Panc1 (cell line): ENCODE measurements around the gene RIOK3. TPM values are rescaled to one million over a fixed set of nuclear protein-coding genes. Genes with fewer than 3 reads are reported as not detected.

Experiments
- ATAC-seq: fragments of 200-7000 bp; cut with Tn5 transposase; 2 replicates; pipeline ENCODE4 v1.9.1; 2020; ENCODE audit warnings: mild to moderate bottlenecking, moderate library complexity
- BruUV-seq: library from RNA; stranded (reverse); fragments of 400-500 nt; replicated peaks from 2 replicates; lab custom pipeline; 2021; lab: Mats Ljungman, UMichigan
- CTCF ChIA-PET: fragments of 300-600 bp; sonication (Branson Sonifier 250); formaldehyde crosslinking; loops from one replicate; lab custom pipeline; 2022; ENCODE audit warnings: antibody characterized with exemption; lab: Charles Lee
- POLR2A ChIA-PET: fragments of 300-600 bp; sonication (Branson Sonifier 250); formaldehyde crosslinking; loops from one replicate; lab custom pipeline; 2022; ENCODE audit warnings: antibody characterized with exemption; lab: Charles Lee
- DNase-seq: peaks from one replicate; pipeline ENCODE4 v3.0.0-alpha.2; 2010; ENCODE audit warnings: low read depth, low spot score
- H3K27ac ChIP-seq: 2 replicates; pipeline ENCODE4 v1.5.1; 2011; ENCODE audit warnings: mild to moderate bottlenecking, low read length, inconsistent platforms
- H3K27me3 ChIP-seq: fragments of 200-500 bp; sonication (Bioruptor generic); 2 replicates; pipeline ENCODE4 v1.6.0; 2014; ENCODE audit warnings: low read length, inconsistent platforms; ENCODE audit not compliant: control insufficient read depth, insufficient read depth
- H3K36me3 ChIP-seq: fragments of 200-500 bp; sonication (Bioruptor generic); 2 replicates; pipeline ENCODE4 v1.5.1; 2014; ENCODE audit warnings: inconsistent platforms, mild to moderate bottlenecking, low read length, moderate library complexity; ENCODE audit not compliant: control insufficient read depth, insufficient read depth
- H3K4me1 ChIP-seq: 2 replicates; pipeline ENCODE4 v1.5.1; 2011; ENCODE audit warnings: inconsistent platforms, mild to moderate bottlenecking, low read length, moderate library complexity; ENCODE audit not compliant: control insufficient read depth, insufficient read depth
- H3K4me3 ChIP-seq, 2 experiments: 2 replicates each; pipeline ENCODE4 v1.5.1; 2011 to 2012; ENCODE audit warnings: low read depth in 2 of 2, low read length in 2 of 2, mild to moderate bottlenecking in 2 of 2, inconsistent platforms in 1 of 2, moderate library complexity in 1 of 2
- H3K9me3 ChIP-seq: fragments of 200-500 bp; sonication (Bioruptor generic); 2 replicates; pipeline ENCODE4 v1.5.1; 2014; ENCODE audit warnings: low read depth, mild to moderate bottlenecking, inconsistent platforms, low read length, moderate library complexity; ENCODE audit not compliant: control insufficient read depth, insufficient read depth
- POLR2AphosphoS5 ChIP-seq: IDR thresholded peaks from 2 replicates; pipeline ENCODE4 v1.6.1; 2012; ENCODE audit warnings: mild to moderate bottlenecking, low read depth, low read length, moderate library complexity
- REST ChIP-seq, 2 experiments: IDR thresholded peaks; 2 replicates each; pipeline ENCODE4 v1.6.1; 2011 to 2012; ENCODE audit warnings: low read depth in 2 of 2, control low read depth in 1 of 2, low read length in 1 of 2, mild to moderate bottlenecking in 1 of 2, moderate library complexity in 1 of 2; ENCODE audit not compliant: insufficient read depth in 1 of 2
- SIN3A ChIP-seq: IDR thresholded peaks from 2 replicates; pipeline ENCODE4 v1.6.1; 2012; ENCODE audit warnings: low read depth, mild to moderate bottlenecking, low read length, moderate library complexity, borderline replicate concordance; ENCODE audit not compliant: insufficient read depth
- TCF7L2 ChIP-seq: IDR thresholded peaks from 2 replicates; pipeline ENCODE4 v1.6.1; 2011; ENCODE audit warnings: mild to moderate bottlenecking, low read depth, low read length, inconsistent platforms
- in situ Hi-C: cut with HindIII; loops from 2 replicates; pipeline ENCODE4 v1.10.0; 2016; ENCODE audit warnings: low sequenced_read_pairs, low pct_unique_long_range_greater_than_20kb
- intact Hi-C: fragments of 100-400 bp; cut with micrococcal nuclease; formaldehyde crosslinking; loops from one replicate; pipeline ENCODE4 v1.10.0; 2022; ENCODE audit not compliant: unreplicated experiment
- total RNA-seq: library from RNA; stranded (reverse); gene quantifications from one replicate; pipeline ENCODE4 v1.2.1, GENCODE V29; 2021; ENCODE audit not compliant: unreplicated experiment
- TF ChIP-seq, protein P1 (sequence below): fragments of 450-650 bp; IDR thresholded peaks from 2 replicates; pipeline ENCODE4 v1.5.1; 2017; ENCODE audit warnings: mild to moderate bottlenecking

Gene RIOK3
- total RNA-seq, 1 experiment from 2014 or later, result 74.7 TPM

GRCh38 chr18:23512641-23513040, 59.6 kb downstream of the RIOK3 start:
- in situ Hi-C loops, result no loop called here
- Histone ChIP-seq H3K27ac (no peak overlapping the region), H3K9me3 (no peaks in the 10 kb centered on the region), H3K36me3 (0 out of 2 replicates have a peak, but pooled peaks cover 6% of the 10 kb centered on the region), H3K27me3 (no peaks in the 10 kb centered on the region), H3K4me1 (no peaks in the 10 kb centered on the region), H3K4me3 (no peak overlapping the region)
- ChIA-PET CTCF (interaction anchor here (0.6 to 0.7 kb wide), 2 partner anchors 131 to 378 kb away, joined by 3 to 4 read pairs; no protein-coding TSS in a partner anchor), POLR2A (interaction anchor here (0.7 kb wide), 1 partner anchor 57 kb away, joined by 4 read pairs; no protein-coding TSS in a partner anchor)
- intact Hi-C loops, result loop anchor here (10.0 kb wide), 1 partner anchor 192 kb away; no protein-coding TSS in a partner anchor
- BruUV-seq, result no TSS peak
- DNase-seq (no peak), ATAC-seq (no peak)
- TF ChIP-seq SIN3A (no peak), TCF7L2 (no peak), POLR2AphosphoS5 (no peak), REST (IDR thresholded peaks at IDR 0.05; ENCODE audit: insufficient read depth in 1 of 2, low read depth in 2 of 2, low read length in 1 of 2) (no peak)
- TF ChIP-seq, protein P1, sequence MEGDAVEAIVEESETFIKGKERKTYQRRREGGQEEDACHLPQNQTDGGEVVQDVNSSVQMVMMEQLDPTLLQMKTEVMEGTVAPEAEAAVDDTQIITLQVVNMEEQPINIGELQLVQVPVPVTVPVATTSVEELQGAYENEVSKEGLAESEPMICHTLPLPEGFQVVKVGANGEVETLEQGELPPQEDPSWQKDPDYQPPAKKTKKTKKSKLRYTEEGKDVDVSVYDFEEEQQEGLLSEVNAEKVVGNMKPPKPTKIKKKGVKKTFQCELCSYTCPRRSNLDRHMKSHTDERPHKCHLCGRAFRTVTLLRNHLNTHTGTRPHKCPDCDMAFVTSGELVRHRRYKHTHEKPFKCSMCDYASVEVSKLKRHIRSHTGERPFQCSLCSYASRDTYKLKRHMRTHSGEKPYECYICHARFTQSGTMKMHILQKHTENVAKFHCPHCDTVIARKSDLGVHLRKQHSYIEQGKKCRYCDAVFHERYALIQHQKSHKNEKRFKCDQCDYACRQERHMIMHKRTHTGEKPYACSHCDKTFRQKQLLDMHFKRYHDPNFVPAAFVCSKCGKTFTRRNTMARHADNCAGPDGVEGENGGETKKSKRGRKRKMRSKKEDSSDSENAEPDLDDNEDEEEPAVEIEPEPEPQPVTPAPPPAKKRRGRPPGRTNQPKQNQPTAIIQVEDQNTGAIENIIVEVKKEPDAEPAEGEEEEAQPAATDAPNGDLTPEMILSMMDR, result no peak

GRCh38 chr18:23515911-23516546, 62.9 kb downstream of the RIOK3 start:
- Histone ChIP-seq H3K9me3 (no peaks in the 10 kb centered on the region), H3K36me3 (peaks cover 13% of the 10 kb centered on the region; the same call in 1 of the 2 replicates), H3K27ac (no peak overlapping the region), H3K27me3 (no peaks in the 10 kb centered on the region), H3K4me3 (no peak overlapping the region), H3K4me1 (no peaks in the 10 kb centered on the region)
- in situ Hi-C loops, result no loop called here
- ATAC-seq (peak; percentile 99), DNase-seq (peak; percentile 53)
- CTCF ChIA-PET, result interaction anchor here (0.6 to 1.4 kb wide), 5 partner anchors 11 to 299 kb away, joined by 3 to 8 read pairs (median 4); no protein-coding TSS in a partner anchor
- POLR2A ChIA-PET, result no interaction called here
- intact Hi-C loops, result loop anchor here (10.0 kb wide), 1 partner anchor 189 kb away; no protein-coding TSS in a partner anchor
- no TSS peak for BruUV-seq
- TF ChIP-seq POLR2AphosphoS5 (no peak), SIN3A (no peak), TCF7L2 (no peak), REST (IDR thresholded peaks at IDR 0.05; ENCODE audit: insufficient read depth in 1 of 2, low read depth in 2 of 2, low read length in 1 of 2) (no peak)
- TF ChIP-seq, protein P1, result peak; percentile 97
